Measurements from ENCODE around the gene ADM5. TPM values are rescaled to one million over a fixed set of nuclear protein-coding genes. Genes with fewer than 3 reads are reported as not detected.

ADM5 gene
- total RNA-seq, 1 experiment from 2014 or later = 4.7 TPM

DNA sequence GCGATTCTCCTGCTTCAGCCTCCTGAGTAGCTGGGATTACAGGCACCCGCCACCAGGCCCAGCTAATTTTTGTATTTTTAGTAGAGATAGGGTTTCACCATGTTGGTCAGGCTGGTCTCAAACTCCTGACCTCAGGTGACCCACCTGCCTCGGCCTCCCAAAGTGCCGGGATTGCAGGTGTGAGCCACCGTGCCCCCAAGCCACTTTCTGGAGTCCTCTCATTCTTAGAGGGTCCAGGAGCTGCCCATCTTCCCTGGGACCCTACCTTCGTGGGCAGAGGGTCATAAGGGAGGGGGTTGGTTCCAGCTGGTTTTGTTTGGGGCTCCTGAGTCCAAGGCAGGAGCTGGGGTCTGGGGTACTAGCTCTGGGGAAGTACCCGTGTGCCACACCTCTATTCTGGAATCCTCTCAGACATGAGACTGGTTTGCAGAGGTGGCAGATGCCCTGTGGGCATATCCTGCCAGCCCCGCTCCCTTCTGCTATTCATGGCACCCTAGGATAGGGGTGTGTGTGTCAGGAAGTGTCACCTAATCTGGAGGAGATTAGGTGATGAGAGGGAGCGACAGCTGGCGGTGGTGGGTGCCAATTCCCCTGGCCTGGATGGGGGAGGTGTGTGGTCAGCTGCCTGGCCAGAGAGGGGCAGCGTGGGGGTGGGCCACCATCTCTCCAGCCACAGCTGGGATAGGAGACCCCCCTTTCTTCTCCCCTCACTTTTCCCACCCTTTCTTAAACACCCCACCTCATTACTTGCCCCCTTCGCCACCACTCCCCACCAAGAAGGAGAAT lies 10.2 kb upstream of the ADM5 start:
- H3K36me3 ChIP-seq (ENCODE audit: control insufficient read depth, insufficient read depth, low read length) = peaks cover 14% of the 10 kb centered on the region
- CTCF ChIA-PET = no interaction called here
- no peaks in the 10 kb centered on the region for H3K27me3 ChIP-seq (ENCODE audit: control insufficient read depth, insufficient read depth, low read length)
- DNase-seq (ENCODE audit: low read depth, low spot score) (no peak), ATAC-seq (no peak)
- no peak overlapping the region for H3K27ac ChIP-seq (ENCODE audit: low read length)
- intact Hi-C loops (cut with micrococcal nuclease; ENCODE audit: unreplicated experiment) = no loop called here
- peaks cover 19% of the 10 kb centered on the region for H3K4me1 ChIP-seq (ENCODE audit: control insufficient read depth, insufficient read depth, low read length)
- in situ Hi-C loops (cut with HindIII; ENCODE audit: low pct_unique_long_range_greater_than_20kb, low sequenced_read_pairs) = no loop called here
- TF ChIP-seq CTCF (IDR thresholded peaks at IDR 0.05) = no peak
- no peak for TF ChIP-seq TCF7L2 (IDR thresholded peaks at IDR 0.05; ENCODE audit: low read depth, low read length)
- no peak for TF ChIP-seq REST (IDR thresholded peaks at IDR 0.05; ENCODE audit: insufficient read depth in 1 of 2, low read depth in 2 of 2, low read length in 1 of 2)
- no peak for TF ChIP-seq POLR2AphosphoS5 (IDR thresholded peaks at IDR 0.05; ENCODE audit: low read depth, low read length)
- TF ChIP-seq SIN3A (IDR thresholded peaks at IDR 0.05; ENCODE audit: borderline replicate concordance, insufficient read depth, low read depth, low read length) = no peak
- BruUV-seq (replicated peaks) = no TSS peak
- H3K4me3 ChIP-seq (ENCODE audit: low read depth in 2 of 2, low read length in 2 of 2) = peak overlapping the region; percentile 32 to 88
- POLR2A ChIA-PET = interaction anchor here (0.6 to 1.0 kb wide), 2 partner anchors 51 to 99 kb away, joined by 3 to 5 read pairs; no protein-coding TSS in a partner anchor
- no peaks in the 10 kb centered on the region for H3K9me3 ChIP-seq (ENCODE audit: control insufficient read depth, insufficient read depth, low read depth, low read length)

- peaks cover 14% of the 10 kb centered on the region for H3K36me3 ChIP-seq (ENCODE audit: control insufficient read depth, insufficient read depth, low read length)
- intact Hi-C loops (cut with micrococcal nuclease; ENCODE audit: unreplicated experiment) (no loop called here), in situ Hi-C loops (cut with HindIII; ENCODE audit: low pct_unique_long_range_greater_than_20kb, low sequenced_read_pairs) (no loop called here)
- ATAC-seq (no peak), DNase-seq (ENCODE audit: low read depth, low spot score) (no peak)
- H3K9me3 ChIP-seq (ENCODE audit: control insufficient read depth, insufficient read depth, low read depth, low read length) = no peaks in the 10 kb centered on the region
- H3K4me1 ChIP-seq (ENCODE audit: control insufficient read depth, insufficient read depth, low read length) = peaks cover 19% of the 10 kb centered on the region
- ChIA-PET CTCF (no interaction called here), POLR2A (interaction anchor here (0.6 kb wide), 1 partner anchor 50 kb away, joined by 5 read pairs; no protein-coding TSS in a partner anchor)
- H3K27ac ChIP-seq (ENCODE audit: low read length) = peak overlapping the region; percentile 65; the same call in 1 of the 2 replicates
- H3K4me3 ChIP-seq (ENCODE audit: low read depth in 2 of 2, low read length in 2 of 2) = peak overlapping the region; percentile 10 to 88; a peak in 1 of 4 replicates
- TF ChIP-seq REST (IDR thresholded peaks at IDR 0.05; ENCODE audit: insufficient read depth in 1 of 2, low read depth in 2 of 2, low read length in 1 of 2) (no peak), TCF7L2 (IDR thresholded peaks at IDR 0.05; ENCODE audit: low read depth, low read length) (no peak), CTCF (IDR thresholded peaks at IDR 0.05) (no peak), POLR2AphosphoS5 (IDR thresholded peaks at IDR 0.05; ENCODE audit: low read depth, low read length) (no peak), SIN3A (IDR thresholded peaks at IDR 0.05; ENCODE audit: borderline replicate concordance, insufficient read depth, low read depth, low read length) (no peak)
- H3K27me3 ChIP-seq (ENCODE audit: control insufficient read depth, insufficient read depth, low read length) = no peaks in the 10 kb centered on the region
- no TSS peak for BruUV-seq (replicated peaks)
Observed at GRCh38 chr19:49679771-49680413, 9.5 kb upstream of the ADM5 start.

Measured in Panc1 (cell line).